AG09309 (cell line): ENCODE data around the gene TIMP4.

Experiments used
- DNase-seq: peaks from one replicate; pipeline ENCODE4 v3.0.0-alpha.2; 2010; ENCODE audit warnings: low read depth
- H3K4me3 ChIP-seq: 2 replicates; pipeline ENCODE4 v1.5.1; 2011; ENCODE audit warnings: mild to moderate bottlenecking, low read depth, low read length, moderate library complexity; ENCODE audit not compliant: control insufficient read depth
- CTCF ChIP-seq: IDR thresholded peaks from 2 replicates; pipeline ENCODE4 v1.5.1; 2011; ENCODE audit warnings: mild to moderate bottlenecking, low read depth, low read length, inconsistent platforms; ENCODE audit not compliant: insufficient read depth, control insufficient read depth; ENCODE audit errors: missing control alignments

TIMP4 gene

DNA sequence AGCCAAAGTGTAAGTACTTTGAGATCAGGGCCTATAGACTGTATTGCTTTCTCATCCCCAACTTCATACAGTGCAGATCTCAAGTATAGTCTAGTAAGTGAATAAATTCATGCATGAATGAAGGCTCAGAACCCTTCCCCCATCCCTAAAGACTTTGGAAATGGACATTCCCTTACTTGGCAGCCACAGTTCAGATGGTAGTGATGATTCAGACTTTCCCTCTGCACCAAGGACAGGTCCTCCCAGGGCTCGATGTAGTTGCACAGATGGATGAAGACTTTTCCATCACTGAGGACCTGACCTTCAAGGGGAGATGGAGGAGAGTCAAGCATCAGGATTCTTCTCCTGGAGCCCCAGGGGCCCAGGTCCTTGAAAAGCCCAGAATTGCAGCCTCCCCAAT is 4.6 kb downstream of the TIMP4 start:
- H3K4me3 ChIP-seq, result no peak overlapping the region
- DNase-seq, result no peak
- no peak for TF ChIP-seq CTCF

DNA sequence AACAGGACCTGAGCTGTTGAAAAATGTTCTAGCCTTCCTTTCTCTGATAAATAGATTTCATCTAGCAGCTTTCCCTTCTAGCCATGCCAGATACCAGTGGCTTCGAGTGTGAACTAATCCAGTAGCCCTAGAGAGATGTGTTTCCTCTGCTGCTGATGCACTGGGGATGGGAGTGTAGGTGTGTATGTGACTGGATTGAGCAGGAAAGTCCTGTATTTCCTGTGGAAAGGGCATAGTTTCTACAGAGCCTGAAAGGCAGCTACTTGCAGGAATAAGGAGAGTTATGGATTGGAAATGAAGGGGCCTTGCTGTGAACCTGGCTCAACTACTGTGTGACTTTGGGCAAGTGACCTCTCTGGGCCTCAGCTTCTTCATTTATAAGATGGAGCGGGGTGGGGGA is 8.6 kb downstream of the TIMP4 start:
- DNase-seq, result no peak
- no peak for TF ChIP-seq CTCF
- no peak overlapping the region for H3K4me3 ChIP-seq

DNA sequence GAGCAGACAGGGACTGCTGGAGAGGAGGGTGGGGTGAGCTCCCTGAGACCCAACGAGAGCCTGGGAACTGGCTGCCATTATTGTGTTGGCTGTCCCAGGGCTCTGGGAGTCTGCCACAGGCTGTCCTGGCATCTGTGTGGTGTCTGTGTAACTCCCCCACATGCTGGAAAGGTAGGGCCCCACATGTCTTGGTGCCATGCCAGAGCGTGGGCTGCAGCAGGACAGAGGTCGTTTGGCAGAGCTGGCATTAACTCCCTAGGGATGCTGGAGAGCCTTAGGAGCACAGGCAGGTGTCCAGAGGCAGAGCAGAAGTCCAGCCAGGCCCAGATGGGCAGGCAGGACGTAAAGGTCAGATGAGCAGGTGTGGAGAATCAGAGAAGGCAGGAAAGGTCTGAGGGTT is 9.7 kb downstream of the TIMP4 start:
- TF ChIP-seq CTCF, result no peak
- DNase-seq, result no peak
- no peak overlapping the region for H3K4me3 ChIP-seq

- no peak for DNase-seq
- no peak overlapping the region for H3K4me3 ChIP-seq
- no peak for TF ChIP-seq CTCF
These were observed 10.3 kb downstream of the TIMP4 start for GRCh38 chr3:12148183-12148940.

DNA sequence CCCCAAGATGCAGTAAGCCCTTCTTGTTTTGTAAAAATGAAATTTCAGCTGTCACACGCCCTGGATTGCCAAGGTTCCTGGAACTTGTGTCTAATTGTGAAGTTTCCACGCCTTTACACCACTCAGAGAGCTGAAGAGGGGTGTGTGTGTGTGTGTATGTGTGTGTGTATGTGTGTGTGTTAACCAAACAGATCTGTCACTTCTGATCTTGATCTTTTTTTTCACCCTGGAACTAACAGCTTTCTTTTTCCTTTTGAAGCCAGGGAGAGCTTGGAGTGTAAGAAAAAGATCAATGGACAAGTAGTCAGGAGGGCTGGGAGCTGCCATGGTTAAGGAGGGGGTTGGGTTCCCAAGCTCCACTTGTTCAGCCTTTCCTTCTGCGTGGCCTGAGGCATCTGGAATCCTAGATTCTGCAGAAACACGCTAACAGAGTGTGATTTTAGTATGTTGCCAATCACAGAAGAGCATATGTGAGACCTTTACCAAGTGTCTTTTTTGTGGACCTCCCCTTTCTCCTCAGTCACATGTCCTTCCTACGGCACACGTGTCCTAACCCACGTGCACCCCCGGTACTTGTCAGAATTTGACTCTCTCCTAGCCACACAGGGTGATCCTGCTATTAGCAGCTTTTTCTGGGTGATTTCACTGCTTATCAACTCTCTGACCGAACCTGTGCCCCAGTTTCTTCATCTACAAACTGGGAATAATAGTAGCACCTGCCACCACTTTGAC is 11.5 kb downstream of the TIMP4 start:
- TF ChIP-seq CTCF, result no peak
- H3K4me3 ChIP-seq, result no peak overlapping the region
- DNase-seq, result no peak

DNA sequence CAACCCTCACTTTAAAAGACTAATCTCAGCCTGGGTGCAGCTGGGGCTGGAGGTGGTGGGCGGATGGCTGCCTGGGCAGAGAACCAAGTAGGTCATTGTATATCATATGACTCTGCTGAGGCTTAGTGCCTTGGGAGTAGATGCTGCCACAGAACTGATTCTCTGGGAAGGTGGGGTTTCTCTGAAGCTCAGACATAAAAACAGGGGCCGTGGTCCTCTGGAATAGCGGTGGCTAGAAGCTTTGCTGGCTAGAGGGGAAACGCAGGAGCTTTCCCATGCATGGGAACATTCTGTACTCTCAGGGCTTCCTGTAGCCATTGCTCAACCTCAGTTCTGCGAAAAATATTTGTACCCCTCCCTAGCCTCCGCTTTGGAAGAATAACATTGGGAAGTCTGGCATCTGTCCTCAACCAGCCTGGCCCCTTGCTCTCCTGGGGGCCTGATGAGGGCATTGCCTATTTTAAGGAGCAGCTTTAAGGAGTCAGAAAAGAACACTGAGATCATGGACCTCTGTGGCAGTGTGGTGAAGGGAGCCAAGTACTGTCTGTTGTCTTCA is 14.7 kb downstream of the TIMP4 start:
- H3K4me3 ChIP-seq, result no peak overlapping the region
- TF ChIP-seq CTCF, result no peak
- no peak for DNase-seq
